ENCODE results near the gene LGI4.

GRCh38 chr19:35179830-35180229, 45.0 kb upstream of the LGI4 start:
- TF ChIP-seq CTCF (IDR thresholded peaks at IDR 0.05; ENCODE audit: insufficient read depth, low read length) (no peak), POLR2AphosphoS5 (IDR thresholded peaks at IDR 0.05; ENCODE audit: low read depth) (no peak), REST (IDR thresholded peaks at IDR 0.05; ENCODE audit: insufficient replicate concordance, low read depth) (no peak)
